ENCODE data around the gene KLHL40.

Gene KLHL40

GRCh38 chr3:42667523-42668412 lies 17.6 kb upstream of the KLHL40 start:
- DNase-seq (ENCODE audit: low read depth, low spot score): no peak
- H3K4me3 ChIP-seq (ENCODE audit: low read length): no peak overlapping the region

GRCh38 chr3:42668413-42668760 lies 16.9 kb upstream of the KLHL40 start:
- H3K4me3 ChIP-seq (ENCODE audit: low read length): no peak overlapping the region
- DNase-seq (ENCODE audit: low read depth, low spot score): no peak

DNA sequence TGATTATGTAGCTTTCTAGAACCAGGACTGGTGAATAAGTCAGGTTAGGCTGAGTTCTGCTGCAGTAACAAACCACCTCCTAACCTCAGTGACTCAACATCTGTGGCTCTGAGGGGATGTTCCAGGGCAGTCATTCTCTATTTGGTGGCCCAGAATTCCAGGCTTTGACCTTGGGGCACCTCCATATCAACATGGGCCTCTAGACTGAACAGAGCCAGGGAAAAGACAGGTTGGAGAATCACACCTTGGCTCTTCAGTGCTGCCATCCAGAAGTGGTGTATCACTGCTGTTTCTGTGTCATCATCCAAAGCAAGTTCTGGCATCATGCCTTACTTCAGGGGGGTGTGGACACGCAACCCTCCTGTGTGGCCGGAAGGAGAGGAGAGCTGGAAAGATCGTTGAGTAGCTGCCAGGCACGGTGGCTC lies 16.5 kb upstream of the KLHL40 start:
- no peak for DNase-seq (ENCODE audit: low read depth, low spot score)
- H3K4me3 ChIP-seq (ENCODE audit: low read length): no peak overlapping the region

- no peak overlapping the region for H3K4me3 ChIP-seq (ENCODE audit: low read length)
- DNase-seq (ENCODE audit: low read depth, low spot score): no peak
These were observed 15.2 kb upstream of the KLHL40 start for GRCh38 chr3:42670051-42670576.

DNA sequence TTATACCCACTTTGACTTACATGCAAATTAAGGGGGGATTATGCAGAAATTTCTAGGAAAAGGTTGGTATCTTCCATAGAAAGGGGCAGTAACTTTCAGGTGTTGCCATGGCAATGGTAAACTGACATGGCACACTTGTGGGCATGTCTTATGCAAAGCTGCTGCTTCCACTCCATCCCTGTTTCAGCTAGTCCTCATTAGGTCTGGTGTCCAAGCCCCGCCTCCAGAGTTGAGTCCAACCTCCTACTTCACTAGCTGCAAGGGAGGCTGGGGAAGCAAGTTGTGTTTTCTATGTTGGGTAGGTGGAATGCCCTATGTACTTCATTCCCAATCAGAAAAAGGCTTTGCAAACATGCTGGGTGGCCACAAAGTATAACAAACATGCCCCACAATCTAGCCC lies 14.7 kb upstream of the KLHL40 start:
- no peak for DNase-seq (ENCODE audit: low read depth, low spot score)
- H3K4me3 ChIP-seq (ENCODE audit: low read length): no peak overlapping the region

DNA sequence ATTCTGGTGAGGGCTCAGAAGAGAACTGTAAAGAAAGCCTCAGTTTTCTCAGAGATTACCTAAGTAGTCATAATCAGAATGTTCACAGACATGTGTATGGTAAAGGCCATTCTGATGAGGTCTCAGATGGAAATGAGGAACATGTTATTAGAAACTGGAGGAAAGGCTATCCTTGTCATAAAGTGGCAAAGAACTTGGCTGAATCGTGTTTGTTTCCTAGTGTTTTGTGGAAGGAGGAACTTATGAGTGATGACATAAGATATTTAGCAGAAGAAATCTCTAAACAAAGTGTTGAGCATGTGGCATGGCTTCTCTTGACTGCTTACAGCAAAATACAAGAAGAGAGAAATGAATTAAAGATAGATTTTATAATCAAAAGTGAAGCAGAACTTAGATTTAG lies 12.8 kb upstream of the KLHL40 start:
- no peak for DNase-seq (ENCODE audit: low read depth, low spot score)
- no peak overlapping the region for H3K4me3 ChIP-seq (ENCODE audit: low read length)

- no peak overlapping the region for H3K4me3 ChIP-seq (ENCODE audit: low read length)
- DNase-seq (ENCODE audit: low read depth, low spot score): no peak
These were observed 12.3 kb upstream of the KLHL40 start for GRCh38 chr3:42673082-42673481.

- no peak for DNase-seq (ENCODE audit: low read depth, low spot score)
These were observed 11.2 kb upstream of the KLHL40 start for GRCh38 chr3:42674146-42674545.

DNA sequence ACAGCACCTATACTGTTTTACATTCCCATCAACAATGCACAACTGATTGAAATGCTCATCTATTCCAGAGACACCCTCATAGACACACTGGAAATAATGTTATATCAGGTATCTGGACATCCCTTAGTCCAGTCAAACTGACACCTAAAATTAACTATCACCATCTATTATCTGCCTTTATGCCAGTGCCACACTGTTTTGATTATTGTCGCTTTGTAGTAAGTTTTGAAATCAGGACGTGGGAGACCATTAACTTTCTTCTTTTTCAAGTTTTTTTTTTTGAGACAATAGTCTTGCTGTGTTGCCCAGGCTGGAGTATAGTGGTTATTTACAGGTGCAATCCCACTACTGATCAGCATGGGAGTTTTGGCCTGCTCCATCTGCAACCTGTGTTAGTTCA lies 9.4 kb upstream of the KLHL40 start:
- DNase-seq (ENCODE audit: low read depth, low spot score): no peak
- H3K4me3 ChIP-seq (ENCODE audit: low read length): no peak overlapping the region

More at GRCh38 chr3:42674146-42674545, 11.2 kb upstream of the KLHL40 start:
- no peak overlapping the region for H3K4me3 ChIP-seq (ENCODE audit: low read length)

- no peak for DNase-seq (ENCODE audit: low read depth, low spot score)
- H3K4me3 ChIP-seq (ENCODE audit: low read length): no peak overlapping the region
These were observed 6.9 kb upstream of the KLHL40 start for GRCh38 chr3:42678447-42678846.

DNA sequence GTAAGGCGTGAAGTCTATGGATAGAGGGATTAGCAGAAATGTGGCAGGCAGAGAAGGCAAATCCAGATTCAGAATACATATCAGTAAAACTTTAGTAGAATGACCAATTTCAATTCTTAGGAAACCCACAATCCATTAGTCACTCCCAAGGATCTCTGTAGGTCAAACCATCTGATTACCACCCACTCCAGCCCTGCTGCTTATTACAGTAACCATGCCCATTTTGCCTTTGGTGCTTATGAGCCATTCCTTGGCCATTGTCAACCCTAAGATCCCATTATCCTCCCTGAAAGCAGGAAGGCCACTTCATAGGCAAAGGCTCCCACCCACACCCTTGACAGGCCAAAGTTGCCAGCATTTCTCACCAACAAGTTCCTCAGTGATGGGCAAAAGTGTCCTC lies 5.1 kb upstream of the KLHL40 start:
- no peak for DNase-seq (ENCODE audit: low read depth, low spot score)
- H3K4me3 ChIP-seq (ENCODE audit: low read length): no peak overlapping the region

DNA sequence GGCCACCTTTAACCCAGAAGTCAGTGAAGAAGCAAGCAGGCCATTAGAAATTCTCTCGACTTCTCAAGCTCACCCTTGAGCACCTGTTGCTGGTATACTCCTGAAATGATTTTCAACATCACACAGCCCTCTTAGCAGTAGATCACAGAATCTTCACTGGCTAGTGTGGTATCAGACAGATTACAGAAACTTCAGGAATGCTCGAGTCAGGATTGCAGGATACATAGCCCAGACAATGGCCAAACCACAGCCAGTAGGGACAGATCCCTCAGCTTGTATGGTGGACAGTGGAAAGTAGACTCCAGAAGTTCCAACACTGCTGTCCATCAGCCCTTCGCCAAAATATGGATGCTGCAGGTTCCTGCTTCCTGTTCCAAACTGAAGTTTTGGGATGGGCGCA lies 4.5 kb upstream of the KLHL40 start:
- DNase-seq (ENCODE audit: low read depth, low spot score): no peak
- H3K4me3 ChIP-seq (ENCODE audit: low read length): no peak overlapping the region

GRCh38 chr3:42681361-42682038 lies 3.8 kb upstream of the KLHL40 start:
- no peak overlapping the region for H3K4me3 ChIP-seq (ENCODE audit: low read length)
- no peak for DNase-seq (ENCODE audit: low read depth, low spot score)

GRCh38 chr3:42682301-42683070 lies 2.9 kb upstream of the KLHL40 start:
- DNase-seq (ENCODE audit: low read depth, low spot score): no peak
- no peak overlapping the region for H3K4me3 ChIP-seq (ENCODE audit: low read length)

GRCh38 chr3:42683875-42684598 lies 1.3 kb upstream of the KLHL40 start:
- DNase-seq (ENCODE audit: low read depth, low spot score): no peak
- H3K4me3 ChIP-seq (ENCODE audit: low read length): no peak overlapping the region

GRCh38 chr3:42684632-42685362 lies 540 bp upstream of the KLHL40 start:
- H3K4me3 ChIP-seq (ENCODE audit: low read length): no peak overlapping the region
- DNase-seq (ENCODE audit: low read depth, low spot score): no peak

DNA sequence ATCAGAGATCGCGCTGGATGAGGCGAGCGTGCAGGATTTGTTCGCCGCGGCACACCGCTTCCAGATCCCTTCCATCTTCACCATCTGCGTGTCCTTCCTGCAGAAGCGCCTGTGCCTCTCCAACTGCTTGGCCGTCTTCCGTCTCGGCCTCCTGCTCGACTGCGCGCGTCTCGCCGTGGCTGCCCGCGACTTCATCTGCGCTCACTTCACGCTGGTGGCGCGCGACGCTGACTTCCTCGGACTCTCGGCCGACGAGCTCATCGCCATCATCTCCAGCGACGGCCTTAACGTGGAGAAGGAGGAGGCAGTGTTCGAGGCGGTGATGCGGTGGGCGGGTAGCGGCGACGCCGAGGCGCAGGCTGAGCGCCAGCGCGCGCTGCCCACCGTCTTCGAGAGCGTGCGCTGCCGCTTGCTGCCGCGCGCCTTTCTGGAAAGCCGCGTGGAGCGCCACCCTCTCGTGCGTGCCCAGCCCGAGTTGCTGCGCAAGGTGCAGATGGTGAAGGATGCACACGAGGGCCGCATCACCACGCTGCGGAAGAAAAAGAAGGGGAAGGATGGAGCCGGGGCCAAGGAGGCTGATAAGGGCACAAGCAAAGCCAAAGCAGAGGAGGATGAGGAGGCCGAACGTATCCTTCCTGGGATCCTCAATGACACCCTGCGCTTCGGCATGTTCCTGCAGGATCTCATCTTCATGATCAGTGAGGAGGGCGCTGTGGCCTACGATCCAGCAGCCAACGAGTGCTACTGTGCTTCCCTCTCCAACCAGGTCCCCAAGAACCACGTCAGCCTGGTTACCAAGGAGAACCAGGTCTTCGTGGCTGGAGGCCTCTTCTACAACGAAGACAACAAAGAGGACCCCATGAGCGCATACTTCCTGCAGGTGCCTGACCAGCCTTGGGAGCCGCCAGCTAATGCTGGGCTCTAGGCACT lies 819 bp downstream of the KLHL40 start:
- DNase-seq (ENCODE audit: low read depth, low spot score): no peak
- no peak overlapping the region for H3K4me3 ChIP-seq (ENCODE audit: low read length)

Data from Jurkat, Clone E6-1 (cell line).